NCI-H1092 (cell line): ENCODE data around the gene SH2D1A.

Experiments used
- DNase-seq: peaks from one replicate; lab custom pipeline; 2025; lab: John Stamatoyannopoulos, UW

Gene SH2D1A

DNA sequence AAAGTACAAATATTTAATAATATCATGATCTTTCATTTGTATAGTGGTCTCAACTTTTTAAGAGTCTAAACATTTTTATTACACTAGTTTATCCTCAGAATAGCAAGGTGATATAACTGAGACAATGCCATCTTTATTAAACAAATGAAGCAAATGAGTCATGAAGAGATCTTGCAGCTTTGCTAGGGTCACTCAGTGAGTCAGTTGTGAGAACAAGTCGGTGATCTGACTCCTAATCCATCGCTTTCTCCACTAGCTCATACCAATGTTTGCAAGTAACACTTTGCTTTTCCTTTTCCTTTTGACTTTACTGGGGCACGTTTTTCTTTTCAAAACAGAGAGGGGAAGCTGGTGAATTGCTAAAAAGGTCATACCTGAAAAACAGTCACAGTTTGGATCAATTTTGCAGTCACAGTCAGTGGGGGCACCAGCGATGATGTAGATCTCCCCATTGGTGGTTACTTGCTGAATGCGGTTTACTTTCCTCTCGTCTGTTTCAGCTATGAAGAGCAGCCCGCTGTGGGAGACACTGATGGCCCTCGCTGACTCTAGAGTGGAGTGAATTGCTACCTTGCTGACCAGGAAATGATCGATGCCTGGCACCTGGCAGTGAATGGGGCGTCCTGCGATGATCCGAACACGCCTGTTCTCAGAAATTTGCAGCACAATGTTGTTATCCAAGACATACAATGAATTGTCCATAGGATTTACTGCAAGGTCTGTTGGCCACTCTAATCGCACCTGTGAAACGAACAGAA lies 75.7 kb downstream of the SH2D1A start:
- DNase-seq: no peak
